K562 (cell line): ENCODE data around the gene RPUSD2. TPM values are rescaled to one million over a fixed set of nuclear protein-coding genes. Genes with fewer than 3 reads are reported as not detected.

ENCODE experiments used
- BRD4 ChIP-seq: fragments of 200-600 bp; sonication (generic); IDR thresholded peaks from 2 replicates; pipeline ENCODE4 v1.6.1; 2017; ENCODE audit warnings: inconsistent platforms
- CAMTA2 ChIP-seq: fragments of 250-450 bp; sonication (Bioruptor Pico); conservative IDR thresholded peaks from 2 replicates; pipeline ENCODE4 v1.5.1; 2022
- CHCHD3 ChIP-seq: fragments of 250-450 bp; sonication (Bioruptor Pico); IDR thresholded peaks from 2 replicates; pipeline ENCODE4 v2.1.2; 2022; ENCODE audit warnings: mild to moderate bottlenecking
- ESRRB ChIP-seq: fragments of 250-450 bp; sonication (Bioruptor Pico); IDR thresholded peaks from 2 replicates; pipeline ENCODE4 v1.5.0; 2020; ENCODE audit warnings: mild to moderate bottlenecking, moderate library complexity, borderline replicate concordance
- FOS ChIP-seq: IDR thresholded peaks from 3 replicates; pipeline ENCODE4 v1.6.1; 2011; ENCODE audit not compliant: insufficient read length; ENCODE audit errors: extremely low read depth
- GATAD2B ChIP-seq: fragments of 450-650 bp; IDR thresholded peaks from 2 replicates; pipeline ENCODE4 v1.6.1; 2017; ENCODE audit warnings: mild to moderate bottlenecking, borderline replicate concordance
- GMEB1 ChIP-seq: fragments of 250-450 bp; sonication (Bioruptor Pico); IDR thresholded peaks from 2 replicates; pipeline ENCODE4 v1.4.0; 2020; ENCODE audit warnings: mild to moderate bottlenecking
- HDAC3 ChIP-seq: fragments of 450-650 bp; IDR thresholded peaks from 2 replicates; pipeline ENCODE4 v1.6.1; 2018; ENCODE audit warnings: borderline replicate concordance, mild to moderate bottlenecking, moderate library complexity; ENCODE audit not compliant: partially characterized antibody
- HINFP ChIP-seq: fragments of 450-650 bp; conservative IDR thresholded peaks from 2 replicates; pipeline ENCODE4 v1.6.1; 2016; ENCODE audit warnings: missing genetic modification characterization, low read depth, mild to moderate bottlenecking, control low read depth, missing compliant biosample characterization
- KHSRP ChIP-seq: fragments of 450-650 bp; IDR thresholded peaks from 2 replicates; pipeline ENCODE4 v1.6.1; 2017
- MCM7 ChIP-seq, 2 experiments: fragments of 450-650 bp; IDR thresholded peaks; 2 replicates each; pipeline ENCODE4 v1.6.1; 2016 to 2018
- NCOA1 ChIP-seq: fragments of 450-650 bp; IDR thresholded peaks from 2 replicates; pipeline ENCODE4 v1.6.1; 2016; ENCODE audit warnings: low read depth
- NCOA6 ChIP-seq: fragments of 450-650 bp; IDR thresholded peaks from 2 replicates; pipeline ENCODE4 v1.6.1; 2017; ENCODE audit warnings: mild to moderate bottlenecking
- NR2C2 ChIP-seq, 2 experiments: fragments of 200-800 bp in 1 of 2; sonication (Bioruptor generic) in 1 of 2; sonication (generic) in 1 of 2; formaldehyde crosslinking in 1 of 2; IDR thresholded peaks; 2 replicates each; pipeline versions ENCODE4 v1.6.1 to v1.8.0; 2016 to 2022; ENCODE audit warnings: mild to moderate bottlenecking in 1 of 2, missing compliant biosample characterization in 1 of 2, missing genetic modification characterization in 1 of 2, missing genetic modification reagents in 1 of 2
- PTRF ChIP-seq: fragments of 450-650 bp; IDR thresholded peaks from 2 replicates; pipeline ENCODE4 v1.6.1; 2016; ENCODE audit warnings: mild to moderate bottlenecking, missing genetic modification characterization, missing compliant biosample characterization
- PURB ChIP-seq: sonication (generic); formaldehyde crosslinking; IDR thresholded peaks from 2 replicates; pipeline ENCODE4 v1.9.0; 2021; ENCODE audit warnings: low read depth, mild to moderate bottlenecking, missing genetic modification reagents
- TEAD2 ChIP-seq: fragments of 450-650 bp; IDR thresholded peaks from 2 replicates; pipeline ENCODE4 v1.6.1; 2016; ENCODE audit warnings: missing genetic modification characterization, control low read depth, missing compliant biosample characterization
- ZNF232 ChIP-seq: sonication (generic); formaldehyde crosslinking; IDR thresholded peaks from 2 replicates; pipeline ENCODE4 v1.8.0; 2022; ENCODE audit warnings: mild to moderate bottlenecking, missing genetic modification reagents
- ZNF277 ChIP-seq: fragments of 250-450 bp; sonication (Bioruptor Pico); IDR thresholded peaks from 2 replicates; pipeline ENCODE4 v1.8.0; 2022; ENCODE audit warnings: inconsistent platforms, mild to moderate bottlenecking, moderate library complexity, borderline replicate concordance
- ZNF3 ChIP-seq: fragments of 250-450 bp; sonication (Bioruptor Pico); IDR thresholded peaks from 2 replicates; pipeline ENCODE4 v1.5.0; 2021; ENCODE audit warnings: mild to moderate bottlenecking, moderate library complexity
- ZNF766 ChIP-seq: fragments of 200-800 bp; sonication (Bioruptor generic); conservative IDR thresholded peaks from 2 replicates; pipeline ENCODE4 v1.6.1; 2016; ENCODE audit warnings: missing genetic modification characterization, missing compliant biosample characterization
- polyA plus RNA-seq, 8 experiments: library from polyadenylated mRNA; depleted of rRNA in 4 of 8; stranded (reverse) in 5 of 8; unstranded in 3 of 8; fragments of >200 nt; fragmentation: Nextera tagmentation in 2 of 8; fragmentation: Illumina TruSeq in 1 of 8; extraction: Ambion mirVana in 2 of 8; extraction: Trizol in 1 of 8; gene quantifications; 2 replicates each; pipeline versions ENCODE4 v1.2.1 to v1.2.3, GENCODE V29; 2011 to 2014; ENCODE audit warnings: inconsistent platforms in 1 of 8, missing spikeins in 1 of 8
- total RNA-seq, 7 experiments: library from RNA; depleted of rRNA in 6 of 7; stranded (reverse); fragments of >200 nt in 6 of 7; fragmentation: Illumina TruSeq in 2 of 7; extraction: Trizol in 2 of 7; gene quantifications; 2 replicates each; pipeline versions ENCODE4 v1.2.1 to v1.2.3, GENCODE V29; 2011 to 2021; ENCODE audit warnings: low replicate concordance in 1 of 7

RPUSD2 gene
- total and polyA plus RNA-seq, 9 of the 15 experiments (the other 6 are each of a cell fraction or from before 2014, with no cell fraction given), result 3.7 to 30.2 (median 14.3) TPM

- TF ChIP-seq MCM7 (IDR thresholded peaks at IDR 0.05), result no peak
- TF ChIP-seq NR2C2 (CRISPR knock-in tag; IDR thresholded peaks at IDR 0.05), result no peak
- peak; percentile 65 for TF ChIP-seq NR2C2 (tag; IDR thresholded peaks at IDR 0.05)
- 0 out of 2 replicates have a peak, but pooled peaks have one; percentile 8 for TF ChIP-seq ZNF766 (CRISPR knock-in tag)
- TF ChIP-seq KHSRP, result no peak
- no peak for TF ChIP-seq HINFP (tag)
- TF ChIP-seq NCOA1, result no peak
- TF ChIP-seq TEAD2, result no peak
- no peak for TF ChIP-seq GATAD2B
- no peak for TF ChIP-seq ZNF3
- TF ChIP-seq FOS, result peak; percentile 42
- no peak for TF ChIP-seq ZNF232 (CRISPR knock-in tag)
- no peak for TF ChIP-seq ZNF277 (CRISPR knock-in tag)
- no peak for TF ChIP-seq HDAC3
- TF ChIP-seq CHCHD3 (CRISPR knock-in tag), result no peak
- no peak for TF ChIP-seq ESRRB (CRISPR knock-in tag)
- TF ChIP-seq NCOA6, result no peak
- TF ChIP-seq BRD4, result no peak
- TF ChIP-seq CAMTA2 (CRISPR knock-in tag), result no peak
- TF ChIP-seq PTRF (tag), result no peak
- TF ChIP-seq PURB, result no peak
- TF ChIP-seq GMEB1 (CRISPR knock-in tag), result no peak
Measured at GRCh38 chr15:40582726-40583246, 13.7 kb downstream of the RPUSD2 start (continued).
